ES-I3 (cell line): ENCODE data around the gene GNAS.

ENCODE experiments used
- H3K36me3 ChIP-seq: 2 replicates; pipeline ENCODE4 v1.6.1; 2013; ENCODE audit warnings: mild to moderate bottlenecking, low read length, control low read depth, moderate library complexity; ENCODE audit not compliant: insufficient read depth
- H3K4me1 ChIP-seq: 2 replicates; pipeline ENCODE4 v1.6.1; 2013; ENCODE audit warnings: mild to moderate bottlenecking, control low read depth, low read length; ENCODE audit not compliant: insufficient read depth
- H3K9ac ChIP-seq: 2 replicates; pipeline ENCODE4 v1.6.1; 2013; ENCODE audit warnings: low read depth, mild to moderate bottlenecking, low read length, moderate library complexity
- H3K9me3 ChIP-seq: 2 replicates; pipeline ENCODE4 v1.6.1; 2013; ENCODE audit warnings: mild to moderate bottlenecking, low read length, moderate library complexity; ENCODE audit not compliant: control insufficient read depth, insufficient read depth

Gene GNAS

GRCh38 chr20:58911970-58912369 lies 59.5 kb downstream of the GNAS start:
- no peaks in the 10 kb centered on the region for H3K4me1 ChIP-seq
- no peak overlapping the region for H3K9ac ChIP-seq
- no peaks in the 10 kb centered on the region; the same call in 1 of the 2 replicates for H3K9me3 ChIP-seq
- H3K36me3 ChIP-seq = peaks cover 28% of the 10 kb centered on the region

- H3K9me3 ChIP-seq = no peaks in the 10 kb centered on the region; the same call in 1 of the 2 replicates
- peaks cover 25% of the 10 kb centered on the region for H3K36me3 ChIP-seq
- no peak overlapping the region for H3K9ac ChIP-seq
- no peaks in the 10 kb centered on the region for H3K4me1 ChIP-seq
Measured at GRCh38 chr20:58913079-58913478, 60.6 kb downstream of the GNAS start.

DNA sequence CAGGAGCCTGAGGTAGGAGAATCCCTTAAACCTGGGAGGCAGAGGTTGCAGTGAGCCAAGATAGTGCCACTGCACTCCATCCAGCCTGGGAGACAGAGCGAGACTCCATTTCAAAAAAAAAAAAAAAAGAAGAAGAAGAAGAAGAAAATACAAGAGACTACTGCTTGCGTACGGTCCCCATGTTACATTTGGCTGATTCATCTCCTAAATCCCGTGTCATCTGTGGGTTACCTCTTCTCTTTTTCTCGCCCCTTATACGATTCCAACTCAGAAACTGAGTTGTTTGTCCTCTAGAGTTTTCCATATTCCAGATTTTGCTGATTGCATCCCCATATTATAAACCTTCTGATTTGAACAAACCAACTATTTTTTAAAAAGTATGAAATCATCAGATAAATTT lies 66.1 kb downstream of the GNAS start:
- Histone ChIP-seq H3K9ac (no peak overlapping the region), H3K9me3 (no peaks in the 10 kb centered on the region; the same call in 1 of the 2 replicates), H3K36me3 (no peaks in the 10 kb centered on the region), H3K4me1 (no peaks in the 10 kb centered on the region)

GRCh38 chr20:58921564-58921963 lies 69.0 kb downstream of the GNAS start:
- no peaks in the 10 kb centered on the region for H3K36me3 ChIP-seq
- H3K9me3 ChIP-seq = no peaks in the 10 kb centered on the region
- H3K9ac ChIP-seq = no peak overlapping the region
- no peaks in the 10 kb centered on the region for H3K4me1 ChIP-seq

GRCh38 chr20:58922036-58922435 lies 69.5 kb downstream of the GNAS start:
- no peaks in the 10 kb centered on the region for H3K9me3 ChIP-seq
- H3K36me3 ChIP-seq = no peaks in the 10 kb centered on the region
- no peak overlapping the region for H3K9ac ChIP-seq
- no peaks in the 10 kb centered on the region for H3K4me1 ChIP-seq

- Histone ChIP-seq H3K36me3 (no peaks in the 10 kb centered on the region), H3K9ac (no peak overlapping the region), H3K4me1 (no peaks in the 10 kb centered on the region)
Measured at GRCh38 chr20:58923117-58923712, 70.7 kb downstream of the GNAS start.

DNA sequence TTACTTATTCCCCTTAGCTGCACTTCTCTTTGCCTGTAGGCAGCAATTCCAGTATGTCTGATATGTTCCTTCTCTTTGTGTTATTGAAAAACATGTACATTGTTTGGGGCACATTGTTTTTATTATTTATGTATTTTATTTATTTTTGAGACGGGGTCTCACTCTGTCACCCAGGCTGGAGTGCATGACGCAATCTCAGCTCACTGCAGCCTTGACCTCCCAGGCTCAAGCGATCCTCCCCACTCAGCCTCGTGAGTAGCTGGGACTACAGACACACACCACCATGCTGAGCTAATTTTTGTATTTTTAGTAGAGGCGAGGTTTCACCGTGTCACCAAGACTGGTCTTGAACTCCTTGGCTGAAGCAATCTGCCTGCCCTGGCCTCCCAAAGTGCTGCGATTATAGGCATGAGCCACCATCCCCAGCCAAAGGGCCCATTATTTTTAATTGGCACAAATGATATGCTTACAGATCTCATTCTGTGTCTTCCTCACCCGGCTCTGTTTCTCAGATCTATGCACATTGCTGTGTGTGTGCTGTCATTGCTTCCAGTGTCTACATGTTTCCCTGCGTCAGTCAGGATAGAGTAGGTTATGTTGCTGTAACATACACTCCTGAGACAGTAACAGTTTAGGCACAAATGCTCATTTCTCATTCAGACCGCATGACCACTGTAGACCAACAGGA lies 74.4 kb downstream of the GNAS start:
- H3K36me3 ChIP-seq = no peaks in the 10 kb centered on the region

More at GRCh38 chr20:58923117-58923712, 70.7 kb downstream of the GNAS start:
- no peaks in the 10 kb centered on the region for H3K9me3 ChIP-seq

GRCh38 chr20:58927490-58928061 lies 75.1 kb downstream of the GNAS start:
- Histone ChIP-seq H3K9me3 (no peaks in the 10 kb centered on the region), H3K9ac (no peak overlapping the region), H3K36me3 (no peaks in the 10 kb centered on the region), H3K4me1 (no peaks in the 10 kb centered on the region)

More for the DNA sequence above, 74.4 kb downstream of the GNAS start:
- Histone ChIP-seq H3K9ac (no peak overlapping the region), H3K9me3 (no peaks in the 10 kb centered on the region), H3K4me1 (no peaks in the 10 kb centered on the region)

DNA sequence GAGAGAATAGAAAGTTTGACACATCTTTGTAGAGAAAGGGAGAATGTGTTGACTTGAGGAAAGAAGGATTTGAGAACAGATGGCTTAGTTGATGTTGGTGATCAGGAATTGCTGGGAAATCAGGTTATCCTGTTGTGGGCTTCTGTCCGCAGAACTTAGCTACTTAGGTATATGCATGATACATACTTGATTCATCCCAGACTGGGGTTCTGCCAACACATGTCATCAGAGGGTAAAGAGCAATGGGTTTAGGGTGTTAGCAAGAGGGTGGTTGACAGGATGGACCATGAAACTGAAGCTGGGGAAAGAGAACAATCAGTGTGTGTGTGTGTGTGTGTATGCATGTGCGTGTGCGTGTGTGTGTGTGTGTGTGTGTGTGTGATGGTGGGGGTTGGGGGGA lies 78.0 kb downstream of the GNAS start:
- no peak overlapping the region for H3K9ac ChIP-seq
- H3K36me3 ChIP-seq = no peaks in the 10 kb centered on the region
- H3K9me3 ChIP-seq = no peaks in the 10 kb centered on the region
- H3K4me1 ChIP-seq = no peaks in the 10 kb centered on the region

- H3K9ac ChIP-seq = no peak overlapping the region
- H3K4me1 ChIP-seq = no peaks in the 10 kb centered on the region
- H3K36me3 ChIP-seq = no peaks in the 10 kb centered on the region
- H3K9me3 ChIP-seq = peaks cover 3% of the 10 kb centered on the region; the same call in 1 of the 2 replicates
Measured at GRCh38 chr20:58932170-58932569, 79.7 kb downstream of the GNAS start.

- Histone ChIP-seq H3K9me3 (peaks cover 3% of the 10 kb centered on the region; the same call in 1 of the 2 replicates), H3K9ac (no peak overlapping the region), H3K36me3 (no peaks in the 10 kb centered on the region), H3K4me1 (peaks cover 8% of the 10 kb centered on the region)
Measured at GRCh38 chr20:58938078-58938477, 85.6 kb downstream of the GNAS start.

GRCh38 chr20:58938541-58938940 lies 86.0 kb downstream of the GNAS start:
- H3K9ac ChIP-seq = no peak overlapping the region
- peaks cover 3% of the 10 kb centered on the region; the same call in 1 of the 2 replicates for H3K9me3 ChIP-seq
- H3K36me3 ChIP-seq = no peaks in the 10 kb centered on the region
- peaks cover 8% of the 10 kb centered on the region for H3K4me1 ChIP-seq

DNA sequence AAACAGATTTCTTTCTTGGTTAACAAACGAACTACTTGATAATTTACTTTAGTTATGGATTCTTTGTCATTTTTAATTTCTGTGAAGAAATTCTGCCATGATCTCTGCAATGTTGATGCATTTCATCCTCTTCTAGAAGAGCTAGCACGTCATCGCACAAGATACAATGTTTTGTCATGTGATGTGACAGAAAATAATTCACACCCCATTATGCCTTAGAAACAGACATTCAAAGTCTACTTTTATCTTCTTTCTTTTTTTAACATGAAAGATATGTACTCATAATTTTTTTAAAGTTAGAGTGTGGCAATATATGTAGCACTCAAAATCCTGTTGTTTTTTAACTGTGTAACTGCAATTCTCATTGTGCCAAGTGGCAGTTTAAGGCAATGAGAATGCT lies 89.0 kb downstream of the GNAS start:
- H3K4me1 ChIP-seq = peaks cover 8% of the 10 kb centered on the region
- no peak overlapping the region for H3K9ac ChIP-seq
- no peaks in the 10 kb centered on the region; the same call in 1 of the 2 replicates for H3K9me3 ChIP-seq
- no peaks in the 10 kb centered on the region for H3K36me3 ChIP-seq

GRCh38 chr20:58942549-58942948 lies 90.0 kb downstream of the GNAS start:
- H3K36me3 ChIP-seq = no peaks in the 10 kb centered on the region
- H3K9ac ChIP-seq = no peak overlapping the region
- H3K9me3 ChIP-seq = no peaks in the 10 kb centered on the region
- H3K4me1 ChIP-seq = peaks cover 8% of the 10 kb centered on the region

GRCh38 chr20:58944610-58945009 lies 92.1 kb downstream of the GNAS start:
- H3K4me1 ChIP-seq = no peaks in the 10 kb centered on the region
- no peaks in the 10 kb centered on the region for H3K9me3 ChIP-seq
- H3K36me3 ChIP-seq = no peaks in the 10 kb centered on the region
- H3K9ac ChIP-seq = no peak overlapping the region
